Endothelial cell of umbilical vein (primary cell): Measurements from ENCODE around the gene MS4A13. TPM values are rescaled to one million over a fixed set of nuclear protein-coding genes. Genes with fewer than 3 reads are reported as not detected.

Experiments
- BruUV-seq: library from RNA; stranded (reverse); fragments of 400-500 nt; replicated peaks from 2 replicates; lab custom pipeline; 2021; lab: Mats Ljungman, UMichigan
- CTCF ChIA-PET: fragments of 300-600, 350-600 bp; sonication (Branson Sonifier 250); formaldehyde crosslinking; loops from one replicate; lab custom pipeline; 2021; ENCODE audit warnings: antibody characterized with exemption, inconsistent platforms; lab: Charles Lee
- POLR2A ChIA-PET: fragments of 300-600, 350-600 bp; sonication (Branson Sonifier 250); formaldehyde crosslinking; loops from one replicate; lab custom pipeline; 2021; ENCODE audit warnings: antibody characterized with exemption, inconsistent platforms; lab: Charles Lee
- DNase-seq: peaks from one replicate; pipeline ENCODE4 v3.0.0-alpha.2; 2011; ENCODE audit warnings: low read depth, low spot score
- FAIRE-seq: peaks from 2 replicates; lab custom pipeline; 2011; peaks lifted over from hg19 to GRCh38; lab: Jason Lieb, UNC
- H2AFZ ChIP-seq: 2 replicates; pipeline ENCODE4 v1.6.0; 2012; ENCODE audit warnings: low read depth, low read length, control low read depth, inconsistent platforms
- H3K27ac ChIP-seq: 2 replicates; pipeline ENCODE4 v1.5.1; 2011; ENCODE audit warnings: low read depth, mild to moderate bottlenecking, control low read depth, low read length, moderate library complexity; ENCODE audit not compliant: insufficient read depth
- H3K27me3 ChIP-seq, 2 experiments: 2 replicates each; pipeline versions ENCODE4 v1.6.0 to v1.6.1; 2011; ENCODE audit warnings: low read length in 2 of 2, mixed read lengths in 1 of 2; ENCODE audit not compliant: control insufficient read depth in 2 of 2, insufficient read depth in 2 of 2
- H3K36me3 ChIP-seq, 2 experiments: 2 replicates in 1 of 2; 3 replicates in 1 of 2; pipeline ENCODE4 v1.5.1; 2011; ENCODE audit warnings: low read length in 2 of 2, mild to moderate bottlenecking in 1 of 2, moderate library complexity in 1 of 2; ENCODE audit not compliant: control insufficient read depth in 2 of 2, insufficient read depth in 2 of 2; ENCODE audit errors: extremely low read depth in 1 of 2
- H3K4me1 ChIP-seq: 3 replicates; pipeline ENCODE4 v1.5.1; 2011; ENCODE audit warnings: mild to moderate bottlenecking, low read length; ENCODE audit not compliant: control insufficient read depth, insufficient read depth; ENCODE audit errors: extremely low read depth
- H3K4me2 ChIP-seq: 2 replicates; pipeline ENCODE4 v1.6.1; 2011; ENCODE audit warnings: low read length, control low read depth, mixed read lengths; ENCODE audit not compliant: insufficient read depth
- H3K4me3 ChIP-seq, 3 experiments: fragments of 200-600 bp in 1 of 3; sonication (generic), shearing (Covaris generic) in 1 of 3; replicated peaks in 1 of 3; 2 replicates each; pipeline ENCODE4 v1.5.1; 2011 to 2016; ENCODE audit warnings: control low read depth in 3 of 3, low read length in 3 of 3, mild to moderate bottlenecking in 2 of 3, inconsistent platforms in 1 of 3, low read depth in 1 of 3, moderate library complexity in 1 of 3; ENCODE audit not compliant: insufficient read depth in 1 of 3
- H3K79me2 ChIP-seq: 2 replicates; pipeline ENCODE4 v1.6.0; 2012; ENCODE audit warnings: low read length, inconsistent platforms; ENCODE audit not compliant: control insufficient read depth, insufficient read depth
- H3K9ac ChIP-seq: replicated peaks from 2 replicates; pipeline ENCODE3; 2011; ENCODE audit warnings: low read length, control low read depth; ENCODE audit not compliant: insufficient read depth; ENCODE audit errors: extremely low read depth
- H3K9me1 ChIP-seq: replicated peaks from 3 replicates; pipeline ENCODE4 v1.6.0; 2011; ENCODE audit warnings: mild to moderate bottlenecking, low read length; ENCODE audit not compliant: control insufficient read depth, insufficient read depth; ENCODE audit errors: extremely low read depth
- H3K9me3 ChIP-seq: replicated peaks from 2 replicates; pipeline ENCODE4 v1.5.1; 2012; ENCODE audit warnings: low read length, inconsistent platforms; ENCODE audit not compliant: control insufficient read depth, insufficient read depth
- H4K20me1 ChIP-seq: replicated peaks from 2 replicates; pipeline ENCODE3; 2011; ENCODE audit warnings: mild to moderate bottlenecking, low read length; ENCODE audit not compliant: control insufficient read depth, insufficient read depth; ENCODE audit errors: extremely low read depth
- CTCF ChIP-seq, 2 donors: IDR thresholded peaks; 1 replicate in 1 of 2; 2 replicates in 1 of 2; pipeline ENCODE4 v1.5.1; 2011; ENCODE audit warnings: low read length in 2 of 2, mild to moderate bottlenecking in 2 of 2, moderate library complexity in 2 of 2, control low read depth in 1 of 2, inconsistent platforms in 1 of 2, low read depth in 1 of 2; ENCODE audit not compliant: insufficient read depth in 1 of 2; ENCODE audit errors: extremely low read depth in 1 of 2
- EZH2 ChIP-seq: IDR thresholded peaks from 2 replicates; pipeline ENCODE4 v1.6.1; 2012; ENCODE audit warnings: borderline replicate concordance, low read depth, mild to moderate bottlenecking, moderate library complexity, low read length, inconsistent platforms; ENCODE audit not compliant: severe bottlenecking
- FOS ChIP-seq: IDR thresholded peaks from 2 replicates; pipeline ENCODE4 v1.6.1; 2011; ENCODE audit warnings: mild to moderate bottlenecking, low read length, moderate library complexity, borderline replicate concordance; ENCODE audit not compliant: insufficient read depth
- GATA2 ChIP-seq: IDR thresholded peaks from 2 replicates; pipeline ENCODE4 v1.7.0; 2011; ENCODE audit warnings: low read depth, mild to moderate bottlenecking, moderate library complexity, mixed read lengths, low read length; ENCODE audit not compliant: insufficient read length, insufficient read depth
- JUN ChIP-seq: IDR thresholded peaks from 2 replicates; pipeline ENCODE4 v1.6.1; 2011; ENCODE audit warnings: borderline replicate concordance, low read depth; ENCODE audit not compliant: insufficient read length, insufficient read depth
- MYC ChIP-seq: IDR thresholded peaks from one replicate; pipeline ENCODE4 v1.6.1; 2011; ENCODE audit warnings: mild to moderate bottlenecking, low read depth, low read length
- POLR2A ChIP-seq: IDR thresholded peaks from 2 replicates; pipeline ENCODE4 v1.6.1; 2012; ENCODE audit warnings: low read depth, mild to moderate bottlenecking, control low read depth, low read length
- POLR2AphosphoS5 ChIP-seq: IDR thresholded peaks from 2 replicates; pipeline ENCODE4 v1.6.1; 2012; ENCODE audit warnings: low read depth, mild to moderate bottlenecking, control low read depth, low read length, moderate library complexity; ENCODE audit not compliant: insufficient read depth
- dilution Hi-C: fragments of 300-500 bp; cut with MboI; formaldehyde crosslinking; loops from one replicate; pipeline ENCODE4 v1.15.0; 2019; ENCODE audit warnings: low sequenced_read_pairs; ENCODE audit not compliant: extremely low pct_ligation_motif_present
- intact Hi-C: fragments of 100-400 bp; cut with micrococcal nuclease; formaldehyde crosslinking; loops from one replicate; pipeline ENCODE4 v1.10.0; 2022
- polyA plus RNA-seq, 4 experiments: library from polyadenylated mRNA; depleted of rRNA in 3 of 4; stranded (reverse) in 3 of 4; unstranded in 1 of 4; fragments of >200 nt; gene quantifications; 2 replicates each; pipeline versions ENCODE4 v1.2.1 to v1.2.3, GENCODE V29; 2011 to 2012; ENCODE audit warnings: missing spikeins in 1 of 4
- total RNA-seq: library from RNA; stranded (reverse); gene quantifications from 2 replicates; pipeline ENCODE4 v1.2.3, GENCODE V29; 2021
- TF ChIP-seq, protein P1 (sequence below): IDR thresholded peaks from 2 replicates; pipeline ENCODE4 v1.6.1; 2011; ENCODE audit not compliant: insufficient read depth, insufficient read length

The MS4A13 gene
- total and polyA plus RNA-seq, 2 donors (not counting 3 experiments of a cell fraction or from before 2014, with no cell fraction given) = not detected

- Histone ChIP-seq H2AFZ (no peak overlapping the region), H3K27ac (no peak overlapping the region), H3K4me2 (no peak overlapping the region), H3K4me1 (no peaks in the 10 kb centered on the region), H3K9me1 (no peaks in the 10 kb centered on the region), H3K27me3 (no peaks in the 10 kb centered on the region), H3K4me3 (no peak overlapping the region), H3K9ac (no peak overlapping the region), H4K20me1 (no peaks in the 10 kb centered on the region), H3K36me3 (no peaks in the 10 kb centered on the region), H3K9me3 (no peaks in the 10 kb centered on the region), H3K79me2 (no peaks in the 10 kb centered on the region)
- ChIA-PET CTCF (no interaction called here), POLR2A (no interaction called here)
- BruUV-seq = no TSS peak
- DNase-seq (no peak), FAIRE-seq (no peak)
- TF ChIP-seq GATA2 = no peak
- TF ChIP-seq, protein P1, sequence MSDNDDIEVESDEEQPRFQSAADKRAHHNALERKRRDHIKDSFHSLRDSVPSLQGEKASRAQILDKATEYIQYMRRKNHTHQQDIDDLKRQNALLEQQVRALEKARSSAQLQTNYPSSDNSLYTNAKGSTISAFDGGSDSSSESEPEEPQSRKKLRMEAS = no peak
- TF ChIP-seq CTCF (IDR thresholded peaks at IDR 0.05; ENCODE audit: extremely low read depth in 1 of 2, insufficient read depth in 1 of 2, low read depth in 1 of 2, low read length in 2 of 2) = no peak
- no peak for TF ChIP-seq MYC
- TF ChIP-seq EZH2 = no peak
- TF ChIP-seq POLR2AphosphoS5 = no peak
- no peak for TF ChIP-seq POLR2A
- TF ChIP-seq JUN = no peak
- TF ChIP-seq FOS = no peak
- dilution Hi-C loops = no loop called here
- intact Hi-C loops = no loop called here
Measured at GRCh38 chr11:60477035-60477445, 38.2 kb upstream of the MS4A13 start.
